ENCODE data around the gene MACF1. TPM values are rescaled to one million over a fixed set of nuclear protein-coding genes. Genes with fewer than 3 reads are reported as not detected.
"Not testable (repeated sequence)": the region's sequence is repeated elsewhere in the genome, so short reads cannot be mapped to it uniquely, and the experiment has no call there.

The MACF1 gene
- total RNA-seq, 2 experiments from 2014 or later: 159 to 163 TPM

- ChIA-PET POLR2A (no interaction called here), CTCF (no interaction called here)
Measured at GRCh38 chr1:39524591-39525365, 320.3 kb downstream of the MACF1 start.

DNA sequence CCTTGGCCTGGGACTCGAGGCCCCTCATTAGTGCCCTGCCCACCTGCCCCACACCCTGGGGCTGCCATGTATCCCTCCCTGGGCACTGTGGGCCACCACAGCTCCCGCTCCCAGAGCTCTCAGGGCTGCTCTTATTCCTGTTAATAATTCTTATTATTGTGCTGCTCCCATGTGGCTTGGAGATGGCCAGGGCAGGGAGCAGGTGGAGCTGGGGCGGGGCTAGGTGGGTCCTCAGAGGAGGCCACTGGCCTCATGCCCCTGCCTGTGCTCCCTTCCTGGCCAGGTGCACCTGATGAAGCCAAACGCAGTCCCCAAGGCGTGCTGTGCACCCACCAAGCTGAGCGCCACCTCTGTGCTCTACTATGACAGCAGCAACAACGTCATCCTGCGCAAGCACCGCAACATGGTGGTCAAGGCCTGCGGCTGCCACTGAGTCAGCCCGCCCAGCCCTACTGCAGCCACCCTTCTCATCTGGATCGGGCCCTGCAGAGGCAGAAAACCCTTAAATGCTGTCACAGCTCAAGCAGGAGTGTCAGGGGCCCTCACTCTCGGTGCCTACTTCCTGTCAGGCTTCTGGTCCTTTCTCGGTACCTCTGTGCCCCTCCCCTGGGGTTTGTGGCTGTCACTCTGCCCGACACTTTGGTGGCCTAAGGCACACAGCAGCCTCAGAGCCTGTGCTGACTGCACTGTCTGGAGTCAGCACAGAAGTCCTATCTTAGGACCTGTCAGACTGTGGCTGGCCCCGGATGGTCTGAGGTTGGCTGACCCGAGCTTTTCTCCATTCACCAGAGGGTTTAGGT is 321.1 kb downstream of the MACF1 start:
- ChIA-PET POLR2A (no interaction called here), CTCF (no interaction called here)

GRCh38 chr1:39526466-39527189 is 322.1 kb downstream of the MACF1 start:
- CTCF ChIA-PET: interaction anchor here (0.6 kb wide), 1 partner anchor 340 kb away, joined by 3 read pairs; no protein-coding TSS in a partner anchor
- POLR2A ChIA-PET: no interaction called here

GRCh38 chr1:39527190-39527579 is 322.7 kb downstream of the MACF1 start:
- CTCF ChIA-PET: interaction anchor here (0.5 to 0.6 kb wide), 3 partner anchors 11 to 420 kb away, joined by 3 read pairs; no protein-coding TSS in a partner anchor
- POLR2A ChIA-PET: not testable (repeated sequence)

GRCh38 chr1:39528082-39528481 is 323.6 kb downstream of the MACF1 start:
- CTCF ChIA-PET: no interaction called here
- POLR2A ChIA-PET: no interaction called here

DNA sequence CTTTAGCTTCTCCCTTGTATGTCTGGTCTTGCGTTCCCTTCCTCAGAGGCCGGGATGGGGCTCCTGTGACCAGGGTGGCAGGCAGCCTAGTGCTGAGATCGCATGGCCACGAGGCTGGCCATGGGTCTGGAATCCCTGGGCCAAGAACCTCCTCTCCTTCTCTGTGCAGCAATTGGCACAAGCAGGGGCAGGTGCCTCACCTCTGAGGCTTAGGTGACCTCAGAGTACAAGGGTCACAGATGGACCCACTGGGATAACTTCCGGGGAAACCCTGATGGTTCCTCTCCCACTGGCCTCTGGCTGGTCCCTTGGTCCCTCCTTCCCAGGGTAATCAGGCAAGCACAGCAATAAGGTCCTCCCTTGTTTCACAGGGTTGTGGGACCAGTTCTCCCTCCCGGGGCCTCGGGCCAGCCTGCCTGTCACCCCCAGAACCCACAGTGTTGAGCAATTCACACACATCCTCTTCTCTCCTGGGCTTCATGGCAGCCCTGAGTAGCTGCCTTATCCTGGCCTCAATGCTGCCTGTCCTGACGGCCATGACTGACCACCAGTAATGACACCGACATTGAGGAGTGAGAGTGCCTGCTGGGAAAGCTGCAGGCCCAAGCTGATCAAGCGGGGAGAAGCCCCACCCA is 325.5 kb downstream of the MACF1 start:
- ChIA-PET POLR2A (no interaction called here), CTCF (interaction anchor here (1.8 kb wide), 1 partner anchor 9 kb away, joined by 8 read pairs; no protein-coding TSS in a partner anchor)

DNA sequence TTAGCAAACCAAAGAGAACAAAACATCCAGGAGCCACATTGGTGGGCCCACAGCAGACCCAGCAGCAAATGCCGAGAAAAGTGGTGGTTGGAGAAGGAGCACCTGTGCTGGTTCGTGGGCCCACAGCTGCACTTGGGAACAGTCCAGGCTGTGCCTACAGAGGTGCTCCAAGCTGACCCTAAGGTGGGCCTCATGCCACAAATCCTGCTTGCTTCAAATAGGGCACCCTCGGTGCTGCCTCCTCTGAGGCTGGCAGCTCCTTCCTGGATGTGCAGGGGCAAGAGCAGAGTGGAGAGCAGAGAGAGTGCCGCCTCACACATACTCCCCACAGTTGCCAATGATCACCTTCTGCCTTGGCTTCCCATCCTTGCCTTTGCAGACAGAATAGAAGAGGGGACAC is 327.0 kb downstream of the MACF1 start:
- POLR2A ChIA-PET: no interaction called here
- CTCF ChIA-PET: interaction anchor here (0.6 to 1.3 kb wide), 2 partner anchors 433 to 489 kb away, joined by 3 to 5 read pairs; no protein-coding TSS in a partner anchor

GRCh38 chr1:39533442-39533841 is 328.9 kb downstream of the MACF1 start:
- POLR2A ChIA-PET: no interaction called here
- CTCF ChIA-PET: no interaction called here

Other genes with a start within 250 kb of the MACF1 start
- gene AKIRIN1, start 213.4 kb upstream of the MACF1 start, total RNA-seq: 10 to 100 TPM; 66.7 to 72.3 TPM
- 100 to 1,000 TPM; 181 to 188 TPM for gene NDUFS5, start 178.3 kb upstream of the MACF1 start, total RNA-seq